Lower lobe of right lung (tissue), 2 donors: Measurements from ENCODE around the gene CTAGE15. TPM values are rescaled to one million over a fixed set of nuclear protein-coding genes. Genes with fewer than 3 reads are reported as not detected.
"Not testable (repeated sequence)": the region's sequence is repeated elsewhere in the genome, so short reads cannot be mapped to it uniquely, and the experiment has no call there.

ENCODE experiments used
- ATAC-seq, 2 donors: fragments of 200-7000 bp; cut with Tn5 transposase; one replicate each; pipeline ENCODE4 v1.9.1; 2020 to 2022; ENCODE audit warnings: mild to moderate bottlenecking in 2 of 2, moderate library complexity in 2 of 2
- DNase-seq: peaks from one replicate; pipeline ENCODE4 v3.0.0-alpha.2; 2020
- H3K27ac ChIP-seq: fragments of 200-600 bp; one replicate; pipeline ENCODE4 v1.8.0; 2022
- H3K27me3 ChIP-seq: fragments of 200-600 bp; one replicate; pipeline ENCODE4 v1.8.0; 2022; ENCODE audit warnings: low read depth
- H3K36me3 ChIP-seq: fragments of 200-600 bp; one replicate; pipeline ENCODE4 v1.8.0; 2022; ENCODE audit warnings: mild to moderate bottlenecking
- H3K4me1 ChIP-seq: fragments of 200-600 bp; one replicate; pipeline ENCODE4 v1.8.0; 2022
- H3K4me3 ChIP-seq: fragments of 200-600 bp; one replicate; pipeline ENCODE4 v1.8.0; 2022; ENCODE audit warnings: mild to moderate bottlenecking
- H3K9me3 ChIP-seq: fragments of 200-600 bp; one replicate; pipeline ENCODE4 v1.8.0; 2022
- intact Hi-C: fragments of 100-400 bp; cut with DNase I; formaldehyde crosslinking; loops from one replicate; pipeline ENCODE4 v1.11.0; 2022
- total RNA-seq: library from RNA; stranded (reverse); fragmentation: NEBNext Ultra II Directional; extraction: Animal tissue kit (Norgen Biotek cat#: 25700); gene quantifications from one replicate; pipeline ENCODE4 v1.2.1, GENCODE V29; 2021
- donor health status: DM: no; HTN: yes; CAD: no; lungs with severe emphysema.

Gene CTAGE15
- total RNA-seq, 1 donor from 2014 or later: 0.95 TPM

GRCh38 chr7:143598086-143598485 is 26.5 kb downstream of the CTAGE15 start:
- H3K4me1 ChIP-seq, H3K4me3 ChIP-seq, DNase-seq, H3K27me3 ChIP-seq, H3K9me3 ChIP-seq, H3K36me3 ChIP-seq, intact Hi-C loops, H3K27ac ChIP-seq: not testable (repeated sequence)
- peak in 1 of 2 donors; percentile 36 for ATAC-seq

DNA sequence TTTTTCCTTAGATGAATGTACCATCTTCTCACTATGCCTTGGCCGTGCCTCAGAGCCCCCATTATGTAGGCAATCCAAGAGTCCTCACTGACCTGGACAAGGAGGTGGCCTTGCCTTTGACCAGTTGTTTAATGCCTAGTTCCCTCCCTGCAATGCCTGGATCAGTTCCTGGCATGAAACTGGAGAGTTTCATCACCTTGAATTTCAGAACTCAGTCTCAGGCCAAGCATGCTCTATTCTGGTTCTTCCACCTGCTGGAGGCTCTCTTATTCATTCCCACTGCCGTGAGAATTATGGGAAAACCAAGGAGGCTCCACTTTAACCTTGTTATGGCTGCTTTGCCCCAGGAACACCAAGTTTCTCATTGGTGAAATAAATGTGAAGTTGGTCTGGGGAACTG is 31.9 kb downstream of the CTAGE15 start:
- H3K36me3 ChIP-seq, H3K9me3 ChIP-seq, H3K4me1 ChIP-seq, ATAC-seq, H3K27me3 ChIP-seq, intact Hi-C loops, DNase-seq, H3K4me3 ChIP-seq, H3K27ac ChIP-seq: not testable (repeated sequence)

DNA sequence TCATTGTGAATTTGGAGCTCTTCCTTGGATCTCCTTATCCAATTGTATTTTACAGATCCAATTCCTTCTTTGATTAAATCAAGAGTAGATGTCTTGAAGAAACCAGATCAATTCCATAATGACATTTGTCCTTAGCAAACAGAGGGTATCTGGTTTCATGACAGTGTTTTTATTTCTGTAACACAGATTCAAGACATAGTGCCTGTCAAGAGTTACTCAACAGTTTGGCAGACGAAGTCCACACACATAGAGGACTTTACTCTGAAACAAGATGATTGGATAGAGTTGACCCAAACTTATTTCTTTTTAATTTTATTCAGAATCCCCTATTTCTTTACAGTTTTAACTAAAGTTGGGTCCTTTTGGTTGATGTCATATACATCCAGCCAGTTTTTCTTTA is 34.5 kb downstream of the CTAGE15 start:
- H3K27ac ChIP-seq, intact Hi-C loops, ATAC-seq, H3K4me1 ChIP-seq, H3K4me3 ChIP-seq, DNase-seq, H3K36me3 ChIP-seq, H3K9me3 ChIP-seq, H3K27me3 ChIP-seq: not testable (repeated sequence)

- ATAC-seq, H3K36me3 ChIP-seq, H3K27me3 ChIP-seq, H3K4me1 ChIP-seq, H3K27ac ChIP-seq, H3K4me3 ChIP-seq, H3K9me3 ChIP-seq, intact Hi-C loops, DNase-seq: not testable (repeated sequence)
Observed at GRCh38 chr7:143615545-143615944, 43.9 kb downstream of the CTAGE15 start.

GRCh38 chr7:143617204-143617603 is 45.6 kb downstream of the CTAGE15 start:
- H3K4me3 ChIP-seq, H3K27ac ChIP-seq, H3K36me3 ChIP-seq, ATAC-seq, intact Hi-C loops, DNase-seq, H3K27me3 ChIP-seq, H3K9me3 ChIP-seq, H3K4me1 ChIP-seq: not testable (repeated sequence)

DNA sequence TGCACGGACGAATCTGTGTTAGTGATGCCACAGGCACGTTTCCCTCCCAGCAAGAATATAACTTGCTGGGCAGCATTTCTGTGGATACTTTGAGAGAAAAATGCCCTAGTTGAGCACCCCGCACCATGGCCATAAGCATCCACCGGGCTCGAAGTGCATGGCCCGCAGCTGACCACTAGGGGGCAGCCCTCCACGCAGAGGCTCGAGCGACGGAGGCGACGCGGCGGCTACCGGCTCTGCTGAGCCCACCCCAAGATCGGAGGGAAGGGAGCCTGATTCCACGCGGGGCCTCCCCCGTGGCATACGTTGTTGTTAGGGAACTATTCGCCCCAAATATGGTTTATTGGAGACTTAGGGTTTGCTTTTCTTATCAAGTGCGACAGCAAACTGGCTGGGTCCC is 48.5 kb downstream of the CTAGE15 start:
- DNase-seq, H3K9me3 ChIP-seq, H3K36me3 ChIP-seq, intact Hi-C loops, H3K27ac ChIP-seq, H3K4me3 ChIP-seq, H3K27me3 ChIP-seq, H3K4me1 ChIP-seq: not testable (repeated sequence)
- peak; percentile 81 to 91 for ATAC-seq

DNA sequence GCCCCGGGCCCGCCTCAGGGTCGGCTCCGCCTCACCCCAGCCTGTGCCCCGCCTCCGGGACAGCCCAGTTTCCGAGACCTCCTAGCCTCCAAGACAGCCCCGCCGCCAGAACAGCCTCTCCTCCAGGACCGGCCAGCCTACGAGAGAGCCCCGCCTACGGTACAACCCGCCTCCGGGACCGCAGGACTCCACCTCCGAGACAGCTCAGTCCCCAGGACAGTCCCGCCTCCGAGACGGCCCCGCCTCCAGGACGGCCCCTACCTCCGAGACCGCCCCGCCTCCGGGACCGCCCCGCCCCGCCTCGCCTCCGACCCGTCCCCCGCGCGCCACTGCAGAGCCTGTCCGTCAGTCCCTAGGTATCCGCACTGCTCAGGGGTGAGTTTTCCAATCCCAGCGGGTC is 49.0 kb downstream of the CTAGE15 start, which contains the start of gene TCAF2:
Gene TCAF2, plus strand, starts transcription at position 329 of the 400 bp plus-strand sequence.
- H3K27me3 ChIP-seq, H3K36me3 ChIP-seq, H3K4me1 ChIP-seq, intact Hi-C loops, H3K27ac ChIP-seq, H3K4me3 ChIP-seq, H3K9me3 ChIP-seq, DNase-seq: not testable (repeated sequence)
- ATAC-seq: peak; percentile 98 to 99

- intact Hi-C loops, H3K27me3 ChIP-seq, H3K27ac ChIP-seq, H3K36me3 ChIP-seq, DNase-seq, H3K9me3 ChIP-seq, H3K4me1 ChIP-seq, H3K4me3 ChIP-seq: not testable (repeated sequence)
- peak; percentile 25 to 48 for ATAC-seq
Observed at GRCh38 chr7:143621175-143621574, 49.6 kb downstream of the CTAGE15 start.

- H3K4me3 ChIP-seq, intact Hi-C loops, H3K36me3 ChIP-seq, H3K4me1 ChIP-seq, H3K27ac ChIP-seq, DNase-seq, H3K9me3 ChIP-seq, H3K27me3 ChIP-seq, ATAC-seq: not testable (repeated sequence)
Observed at GRCh38 chr7:143622130-143622529, 50.5 kb downstream of the CTAGE15 start.

Other genes starting within 250 kb of the CTAGE15 start
- 0.53 TPM for gene FAM131B, start 209.1 kb upstream of the CTAGE15 start, total RNA-seq
- 231 TPM for gene ZYX, start 190.5 kb upstream of the CTAGE15 start, total RNA-seq
- 9.0 TPM for gene EPHA1, start 162.9 kb upstream of the CTAGE15 start, total RNA-seq
- not detected for gene TAS2R60, start 128.3 kb upstream of the CTAGE15 start, total RNA-seq
- gene TAS2R41, start 93.9 kb upstream of the CTAGE15 start, total RNA-seq: not detected
- gene TCAF2, start 49.2 kb downstream of the CTAGE15 start, total RNA-seq: 6.2 TPM
- 0.44 TPM for gene CTAGE6, start 185.9 kb downstream of the CTAGE15 start, total RNA-seq